Testis (tissue), 3 donors: ENCODE results near the gene CDKAL1. TPM values are rescaled to one million over a fixed set of nuclear protein-coding genes. Genes with fewer than 3 reads are reported as not detected.

Experiments used
- DNase-seq: peaks from one replicate; pipeline ENCODE4 v3.0.0-alpha.2; 2019
- H3K27ac ChIP-seq, 2 donors: fragments of 200-600 bp; sonication (generic); one replicate each; pipeline ENCODE4 v1.5.1; 2019
- H3K27me3 ChIP-seq: fragments of 200-600 bp; sonication (generic); one replicate; pipeline ENCODE4 v1.5.1; 2019
- H3K36me3 ChIP-seq: fragments of 200-600 bp; sonication (generic); one replicate; pipeline ENCODE4 v1.5.1; 2017; ENCODE audit warnings: low read depth; ENCODE audit errors: missing control alignments
- H3K4me1 ChIP-seq: fragments of 200-600 bp; sonication (generic); one replicate; pipeline ENCODE4 v1.5.1; 2019
- H3K4me3 ChIP-seq, 2 donors: fragments of 200-600 bp; sonication (generic); one replicate each; pipeline ENCODE4 v1.5.1; 2017 to 2019
- H3K9me3 ChIP-seq: fragments of 200-600 bp; sonication (generic); one replicate; pipeline ENCODE4 v1.5.1; 2017
- POLR2A ChIP-seq: fragments of 450-650 bp; IDR thresholded peaks from one replicate; pipeline ENCODE4 v1.6.1; 2017; ENCODE audit warnings: antibody characterized with exemption, mild to moderate bottlenecking, moderate library complexity
- WGBS, 2 donors: methylation state at CpG; one replicate each; pipeline ENCODE4 v1.1.5; 2018; 5-methylcytosine and 5-hydroxymethylcytosine counted together
- intact Hi-C: fragments of 100-400 bp; cut with DNase I; formaldehyde crosslinking; loops from one replicate; pipeline ENCODE4 v1.15.1; 2023; ENCODE audit warnings: low total_unique reads
- polyA plus RNA-seq: library from polyadenylated mRNA; stranded (reverse); fragments of 350-450 nt; fragmentation: Illumina TruSeq; extraction: RNeasy Lipid Tissue Mini Kit (QIAGEN cat#74804); gene quantifications from one replicate; pipeline ENCODE4 v1.2.3, GENCODE V29; 2014; ENCODE audit warnings: low read depth, low replicate concordance; ENCODE audit not compliant: insufficient read depth
- total RNA-seq, 2 donors: library from RNA; depleted of rRNA; stranded (reverse); fragments of >200 nt; gene quantifications; one replicate each; pipeline ENCODE4 v1.2.3, GENCODE V29; 2016
- TF ChIP-seq, protein P1 (sequence below), 3 experiments: fragments of 450-650 bp in 2 of 3; fragments of 200-600 bp in 1 of 3; sonication (generic) in 1 of 3; IDR thresholded peaks; one replicate each; pipeline ENCODE4 v1.5.1; 2016 to 2019; ENCODE audit warnings: antibody characterized with exemption in 3 of 3, mild to moderate bottlenecking in 2 of 3, moderate library complexity in 1 of 3

Gene CDKAL1
- total and polyA plus RNA-seq, 3 donors from 2014 or later = 11.1 to 18.5 (median 16.1) TPM

DNA sequence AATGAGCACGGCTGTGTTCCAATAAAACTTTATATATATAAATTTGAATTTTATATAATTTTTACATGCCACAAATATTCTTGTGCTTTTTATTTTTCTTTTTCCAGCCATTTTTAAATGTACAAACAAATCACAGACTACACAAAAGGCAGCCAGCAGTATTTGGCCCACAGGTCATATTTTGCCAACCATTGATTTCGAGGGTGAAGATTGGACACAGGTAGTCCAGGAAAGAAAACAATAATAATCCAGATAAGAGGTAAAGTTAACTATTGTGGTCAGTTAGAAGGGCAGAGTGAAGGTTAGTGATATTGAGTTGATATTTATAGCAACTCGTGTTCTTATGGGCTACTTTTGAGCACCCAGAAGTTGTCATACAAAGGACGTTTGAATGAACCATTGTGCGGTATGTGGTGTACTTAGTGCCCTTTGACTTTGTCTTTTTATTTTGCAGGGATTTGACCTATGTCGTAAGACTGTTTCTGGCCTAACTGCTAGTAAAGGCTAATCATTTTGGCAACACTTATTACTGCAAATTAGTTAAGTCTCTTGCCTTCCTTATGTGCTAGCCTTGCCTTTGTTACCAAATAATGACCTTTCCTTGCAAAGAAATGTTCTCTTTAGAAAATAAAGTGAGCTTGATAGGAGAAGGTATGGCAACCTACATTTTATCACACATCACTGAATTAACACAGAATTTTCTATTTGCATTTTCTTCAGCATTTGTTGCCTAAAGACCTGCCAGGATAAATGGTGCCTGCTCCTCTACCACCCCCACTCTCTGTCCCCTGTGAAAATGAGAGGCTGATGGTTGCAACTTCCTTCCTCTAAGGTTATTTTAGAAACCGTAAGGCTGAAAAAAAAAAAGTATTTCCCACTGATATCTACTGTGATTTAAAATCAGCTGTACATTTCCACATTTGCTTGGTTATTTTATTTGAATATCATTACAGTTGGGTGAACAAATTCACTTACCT, 565.4 kb downstream of the CDKAL1 start:
- Histone ChIP-seq H3K4me3 (no peak overlapping the region), H3K27ac (no peak overlapping the region), H3K9me3 (no peaks in the 10 kb centered on the region), H3K27me3 (no peaks in the 10 kb centered on the region), H3K36me3 (no peaks in the 10 kb centered on the region), H3K4me1 (no peaks in the 10 kb centered on the region)
- WGBS, 2 donors = 84 to 89% methylated on average over 7 of the region's 7 CpGs
- no peak for DNase-seq
- intact Hi-C loops = no loop called here
- TF ChIP-seq POLR2A = no peak
- TF ChIP-seq, protein P1, sequence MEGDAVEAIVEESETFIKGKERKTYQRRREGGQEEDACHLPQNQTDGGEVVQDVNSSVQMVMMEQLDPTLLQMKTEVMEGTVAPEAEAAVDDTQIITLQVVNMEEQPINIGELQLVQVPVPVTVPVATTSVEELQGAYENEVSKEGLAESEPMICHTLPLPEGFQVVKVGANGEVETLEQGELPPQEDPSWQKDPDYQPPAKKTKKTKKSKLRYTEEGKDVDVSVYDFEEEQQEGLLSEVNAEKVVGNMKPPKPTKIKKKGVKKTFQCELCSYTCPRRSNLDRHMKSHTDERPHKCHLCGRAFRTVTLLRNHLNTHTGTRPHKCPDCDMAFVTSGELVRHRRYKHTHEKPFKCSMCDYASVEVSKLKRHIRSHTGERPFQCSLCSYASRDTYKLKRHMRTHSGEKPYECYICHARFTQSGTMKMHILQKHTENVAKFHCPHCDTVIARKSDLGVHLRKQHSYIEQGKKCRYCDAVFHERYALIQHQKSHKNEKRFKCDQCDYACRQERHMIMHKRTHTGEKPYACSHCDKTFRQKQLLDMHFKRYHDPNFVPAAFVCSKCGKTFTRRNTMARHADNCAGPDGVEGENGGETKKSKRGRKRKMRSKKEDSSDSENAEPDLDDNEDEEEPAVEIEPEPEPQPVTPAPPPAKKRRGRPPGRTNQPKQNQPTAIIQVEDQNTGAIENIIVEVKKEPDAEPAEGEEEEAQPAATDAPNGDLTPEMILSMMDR (IDR thresholded peaks at IDR 0.05) = no peak

DNA sequence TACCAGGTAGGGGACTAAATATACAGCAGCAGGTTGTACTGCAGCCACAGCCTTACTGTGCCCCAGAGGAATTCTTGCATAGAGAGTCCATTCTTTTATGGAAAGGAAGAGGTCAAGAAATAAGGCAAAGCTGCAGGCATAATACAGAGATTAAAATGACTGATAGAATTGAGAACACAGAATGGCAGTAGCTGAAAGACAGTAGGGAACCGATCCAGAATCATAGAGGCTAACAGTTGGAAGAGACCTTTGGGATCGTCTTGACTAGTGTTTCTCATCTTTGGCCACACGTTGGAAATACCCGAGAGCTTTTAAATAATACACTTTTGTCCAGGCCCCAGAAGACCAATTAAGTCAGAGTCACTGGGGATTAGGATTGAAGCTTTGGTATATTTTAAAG, 566.7 kb downstream of the CDKAL1 start:
- TF ChIP-seq, protein P1 (IDR thresholded peaks at IDR 0.05) = no peak
- no peak for TF ChIP-seq POLR2A
- WGBS, 2 donors = 90 to 99% methylated on average over 4 of the region's 4 CpGs
- H3K4me3 ChIP-seq = no peak overlapping the region

DNA sequence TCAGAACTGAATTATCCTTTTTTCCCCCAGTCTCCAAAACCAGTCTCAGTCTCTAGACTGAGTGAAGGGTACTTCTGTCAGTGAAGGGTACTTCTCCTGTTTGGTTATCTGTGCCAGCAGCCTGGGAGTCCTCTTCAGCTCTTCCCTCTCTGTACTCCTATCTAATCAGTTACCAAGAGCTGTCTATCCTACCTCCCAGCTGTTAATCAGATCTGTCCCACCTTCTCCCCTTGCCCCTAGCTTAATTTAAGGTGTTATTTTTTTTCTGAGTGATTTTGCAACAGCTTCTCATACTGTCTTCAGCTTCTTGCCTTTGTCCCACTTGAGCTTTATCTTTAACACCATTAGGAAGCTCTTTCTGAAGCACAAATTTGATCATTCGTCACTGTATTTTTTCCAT, 567.4 kb downstream of the CDKAL1 start:
- TF ChIP-seq, protein P1 (IDR thresholded peaks at IDR 0.05) = no peak
- no peak for TF ChIP-seq POLR2A
- no peaks in the 10 kb centered on the region for H3K9me3 ChIP-seq
- no peak overlapping the region for H3K27ac ChIP-seq
- no peaks in the 10 kb centered on the region for H3K4me1 ChIP-seq
- no peak overlapping the region for H3K4me3 ChIP-seq
- H3K27me3 ChIP-seq = no peaks in the 10 kb centered on the region
- WGBS, 2 donors = 77 to 80% methylated on average over 1 of the region's 1 CpG
- H3K36me3 ChIP-seq = no peaks in the 10 kb centered on the region
- no peak for DNase-seq
- intact Hi-C loops = no loop called here

More for the DNA sequence above, 566.7 kb downstream of the CDKAL1 start:
- H3K9me3 ChIP-seq = no peaks in the 10 kb centered on the region
- intact Hi-C loops = no loop called here
- H3K4me1 ChIP-seq = no peaks in the 10 kb centered on the region
- DNase-seq = no peak
- H3K36me3 ChIP-seq = no peaks in the 10 kb centered on the region
- H3K27me3 ChIP-seq = no peaks in the 10 kb centered on the region
- H3K27ac ChIP-seq = no peak overlapping the region

DNA sequence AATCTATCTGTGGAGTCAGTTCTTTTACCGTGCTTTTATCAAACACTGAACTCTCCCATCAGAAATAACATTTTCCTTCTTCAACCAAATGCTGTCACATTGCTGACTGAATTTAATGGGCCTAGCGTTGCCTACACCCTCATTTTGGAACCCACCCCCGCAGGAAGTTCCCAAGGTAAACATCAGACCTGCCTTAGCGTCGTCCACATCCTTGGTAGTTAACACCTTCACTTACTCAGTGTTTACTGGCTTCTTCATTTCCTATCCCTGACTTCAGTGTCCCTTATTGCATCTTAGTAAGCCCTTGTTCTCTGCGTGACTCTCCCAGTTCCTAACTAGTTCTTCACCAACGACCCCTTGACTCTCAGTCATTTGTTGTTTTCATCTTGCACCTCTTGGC, 567.9 kb downstream of the CDKAL1 start:
- H3K27me3 ChIP-seq = no peaks in the 10 kb centered on the region
- 74 to 85% methylated on average over 7 of the region's 7 CpGs for WGBS, 2 donors

More for the DNA sequence above, 567.9 kb downstream of the CDKAL1 start:
- DNase-seq = no peak
- Histone ChIP-seq H3K27ac (no peak overlapping the region), H3K4me3 (no peak overlapping the region), H3K36me3 (no peaks in the 10 kb centered on the region), H3K9me3 (no peaks in the 10 kb centered on the region), H3K4me1 (no peaks in the 10 kb centered on the region)
- intact Hi-C loops = no loop called here
- TF ChIP-seq POLR2A = no peak
- TF ChIP-seq, protein P1 (IDR thresholded peaks at IDR 0.05) = no peak
